HG02852 (cell line): ENCODE measurements around the gene PAM16.
A peak's percentile ranks its signal among the peaks of the same experiment; 100 is the strongest.

ENCODE experiments used
- ATAC-seq: cut with Tn5 transposase; IDR thresholded peaks from one replicate; pipeline ENCODE4 v1.9.1; 2021; ENCODE audit warnings: mild to moderate bottlenecking, moderate library complexity; ENCODE audit not compliant: unreplicated experiment

Gene PAM16

DNA sequence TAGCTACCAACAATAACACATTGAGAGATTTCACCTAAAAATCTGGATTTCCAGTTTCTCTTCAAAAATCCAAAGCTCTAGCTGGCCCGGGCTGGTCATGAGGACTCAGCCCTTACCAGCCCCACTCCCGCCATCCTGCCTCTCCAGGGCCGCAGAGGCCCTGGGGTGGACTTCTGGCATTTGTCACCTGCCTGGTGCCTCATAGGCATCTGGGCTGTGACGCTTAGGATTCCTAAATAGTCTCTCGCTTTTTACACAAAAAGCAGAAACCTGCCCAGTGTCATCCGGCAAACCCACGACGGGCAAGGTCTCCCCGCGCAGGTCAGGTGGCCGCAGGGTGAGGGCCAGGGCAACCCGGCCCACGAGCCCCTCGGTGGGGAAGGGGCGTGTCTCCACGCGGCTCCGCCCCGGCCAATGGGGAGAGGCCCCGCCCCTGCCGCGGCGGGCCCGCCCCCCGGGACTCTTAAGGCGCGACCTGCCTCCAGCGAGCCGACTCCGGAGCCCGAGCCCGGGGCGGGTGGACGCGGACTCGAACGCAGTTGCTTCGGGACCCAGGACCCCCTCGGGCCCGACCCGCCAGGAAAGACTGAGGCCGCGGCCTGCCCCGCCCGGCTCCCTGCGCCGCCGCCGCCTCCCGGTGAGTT lies 20.4 kb upstream of the PAM16 start, which contains the start of gene VASN:
VASN (plus strand) TSS at position 492 of the 644 bp plus-strand sequence. CDS start 9,030 bp downstream, outside the sequence.
- ATAC-seq: peak; percentile 64

DNA sequence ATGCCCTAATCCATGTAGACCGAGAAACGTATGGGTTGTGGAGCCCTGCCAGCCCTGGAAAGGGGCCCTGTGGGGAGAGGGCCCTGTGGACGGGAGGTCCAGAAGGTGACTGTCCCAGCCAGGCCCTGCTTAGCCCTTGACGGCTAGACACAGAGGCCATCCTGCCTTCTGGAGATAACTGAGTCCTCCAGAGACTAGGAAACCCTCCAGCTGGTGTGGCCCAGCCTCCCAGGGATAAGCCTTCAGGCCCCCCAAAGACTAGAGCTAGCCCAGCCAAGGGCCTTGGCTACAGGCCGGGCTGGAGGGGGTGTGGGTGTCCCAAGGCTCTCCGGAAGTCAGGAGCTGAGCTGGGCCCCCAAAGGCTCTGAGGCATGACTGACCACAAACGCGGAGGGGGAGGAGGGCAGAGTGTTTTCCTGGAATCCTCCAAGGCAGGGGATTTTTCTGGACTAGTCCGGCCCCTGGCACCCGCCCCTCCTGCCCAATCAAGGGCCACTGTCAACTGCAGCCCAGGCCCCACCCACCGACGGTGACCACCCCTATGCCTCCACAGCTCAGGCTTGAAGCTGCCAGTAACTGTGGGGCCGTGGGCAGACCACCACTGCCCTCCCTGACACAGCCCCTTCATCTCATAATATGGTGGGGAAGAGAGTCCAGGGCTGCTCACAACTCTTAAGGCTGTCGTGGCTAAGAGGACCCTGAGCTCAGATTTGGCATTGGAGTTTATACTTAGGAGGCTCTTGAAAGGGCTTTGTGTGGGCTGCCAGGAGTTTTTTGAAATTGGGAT lies 19.6 kb upstream of the PAM16 start:
- ATAC-seq: no peak

DNA sequence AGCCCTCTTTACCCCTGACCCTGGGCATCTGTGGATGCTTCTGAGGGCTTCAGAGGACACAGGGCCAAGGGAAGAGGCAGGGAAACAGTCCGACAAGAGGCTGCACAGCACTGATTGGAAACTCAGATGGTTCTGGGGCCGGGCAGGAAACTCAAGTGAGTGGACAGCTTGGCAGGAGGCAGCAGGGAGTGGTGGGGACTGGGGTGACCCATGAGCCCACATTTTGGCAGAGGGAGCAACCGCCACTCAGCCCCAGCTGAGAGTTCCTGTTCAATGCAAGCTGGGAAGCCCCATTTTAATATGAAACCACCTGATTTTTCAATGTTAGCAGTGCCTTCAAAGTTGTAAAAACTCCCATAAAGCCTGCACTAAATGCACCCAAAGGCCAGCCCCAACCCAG lies 19.0 kb upstream of the PAM16 start:
- no peak for ATAC-seq

DNA sequence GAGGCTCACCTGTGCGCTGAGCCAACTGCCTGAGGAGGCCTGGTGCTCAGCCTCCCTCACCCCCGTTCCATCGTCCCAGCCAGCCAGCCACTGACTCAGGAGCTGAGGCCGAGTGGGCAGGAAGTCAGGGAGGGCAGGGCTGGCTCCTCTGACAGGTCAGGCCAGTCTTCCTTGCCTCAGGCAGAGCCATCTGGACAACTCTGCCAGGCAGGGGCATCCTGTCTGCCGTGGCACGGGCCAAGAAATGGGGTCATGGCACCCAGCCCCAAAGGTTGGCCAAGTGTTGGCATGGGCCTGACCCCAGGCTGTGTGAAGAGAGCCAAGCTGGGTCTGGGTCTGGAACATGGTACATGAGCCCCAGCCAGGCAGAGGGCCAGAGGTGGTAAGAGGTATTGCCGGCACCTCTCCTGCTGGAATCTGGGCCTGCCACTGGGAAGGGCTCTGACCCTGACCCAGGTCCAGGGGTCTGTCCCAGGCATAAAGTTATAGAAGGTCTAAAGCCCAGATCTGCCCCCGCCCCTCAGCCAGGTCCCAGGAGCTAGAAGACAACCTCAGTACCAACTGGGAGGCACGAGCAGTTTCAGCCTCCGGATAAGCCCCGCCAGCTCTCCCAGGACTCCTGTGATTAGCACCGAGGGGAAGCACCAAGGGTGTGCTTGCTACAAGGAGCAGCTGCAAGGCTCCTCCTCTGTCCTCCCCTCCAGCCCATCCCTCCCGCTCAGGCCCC lies 18.0 kb upstream of the PAM16 start:
- no peak for ATAC-seq

DNA sequence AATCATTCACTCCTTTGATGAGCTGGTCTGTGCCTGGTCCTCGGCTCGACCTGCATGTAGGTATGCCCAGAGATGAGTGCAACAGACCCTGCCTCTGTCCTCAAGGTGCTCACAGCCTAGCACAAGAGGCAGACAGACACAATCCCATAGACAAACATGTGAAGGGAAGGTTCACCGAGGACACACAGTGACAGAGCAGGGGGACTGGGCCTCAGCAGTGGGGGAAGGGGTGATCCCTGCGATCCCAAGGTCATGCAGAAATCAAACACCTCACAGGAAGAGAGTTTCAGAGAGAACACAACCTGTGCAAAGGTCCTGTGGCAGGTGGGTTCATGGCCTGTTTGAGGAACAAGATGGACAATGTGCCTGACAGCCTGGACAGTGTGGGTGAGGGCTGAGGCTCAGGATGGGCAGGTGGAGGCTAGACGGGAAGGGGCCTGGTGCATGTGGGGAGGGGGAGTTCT lies 16.3 kb upstream of the PAM16 start:
- ATAC-seq: no peak

DNA sequence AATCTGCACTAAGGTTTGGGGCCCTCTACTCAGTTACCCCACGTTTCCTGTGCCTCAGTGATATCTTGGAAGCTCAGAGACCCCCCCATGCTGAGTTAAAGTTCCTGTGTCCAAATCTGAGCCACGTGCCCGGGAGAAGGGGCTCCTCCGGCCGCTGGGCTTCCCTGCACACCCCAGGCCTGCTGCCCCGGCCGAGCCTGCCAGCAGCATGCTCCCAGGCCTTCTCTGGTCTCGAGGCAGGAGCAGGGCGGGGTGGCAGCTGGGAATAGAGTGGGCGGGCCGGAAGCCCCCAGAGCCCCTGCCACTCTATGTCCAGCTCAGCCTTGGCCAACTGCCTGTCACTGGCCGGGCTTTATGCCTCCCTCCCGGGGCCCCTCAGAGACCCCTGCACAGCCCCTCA lies 14.9 kb upstream of the PAM16 start:
- no peak for ATAC-seq

DNA sequence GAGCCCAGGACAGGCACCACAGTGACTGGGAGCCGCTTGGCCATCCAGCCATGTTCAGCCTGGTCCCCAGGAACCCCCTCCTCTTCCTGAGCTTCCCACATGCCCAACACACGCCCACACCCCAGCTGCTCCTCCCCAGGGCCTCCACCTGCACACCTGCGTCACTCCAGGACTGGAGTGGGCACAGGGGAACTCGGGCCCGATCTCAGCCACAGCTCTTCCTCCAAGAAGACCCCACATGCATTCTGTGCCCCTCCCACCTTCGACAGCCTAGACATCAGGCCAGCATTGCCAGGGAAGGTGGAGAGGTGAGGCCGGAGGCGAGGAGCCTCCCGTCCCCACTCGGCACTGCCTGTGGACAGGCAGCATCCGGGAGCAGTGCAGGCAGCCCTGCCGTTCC lies 14.5 kb upstream of the PAM16 start:
- ATAC-seq: no peak

DNA sequence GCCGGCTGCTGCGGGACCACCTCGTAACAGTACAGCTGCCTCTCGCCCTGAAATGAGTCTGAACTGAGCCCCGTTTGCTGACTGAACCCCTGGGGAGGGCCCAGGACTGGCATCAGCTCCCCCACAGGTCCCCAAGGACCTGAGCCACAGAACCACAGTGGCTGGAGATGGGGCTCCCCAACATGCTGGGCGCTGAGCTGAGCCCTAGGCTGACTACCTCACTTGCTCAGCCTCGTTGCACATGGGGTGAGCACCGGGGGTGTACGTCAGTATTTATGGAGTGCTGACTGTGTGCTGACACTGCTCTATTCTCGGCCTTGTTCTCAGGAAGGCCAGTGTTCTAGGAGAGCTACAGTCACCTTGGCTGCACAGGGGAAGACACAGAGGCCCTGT lies 13.9 kb upstream of the PAM16 start:
- no peak for ATAC-seq

DNA sequence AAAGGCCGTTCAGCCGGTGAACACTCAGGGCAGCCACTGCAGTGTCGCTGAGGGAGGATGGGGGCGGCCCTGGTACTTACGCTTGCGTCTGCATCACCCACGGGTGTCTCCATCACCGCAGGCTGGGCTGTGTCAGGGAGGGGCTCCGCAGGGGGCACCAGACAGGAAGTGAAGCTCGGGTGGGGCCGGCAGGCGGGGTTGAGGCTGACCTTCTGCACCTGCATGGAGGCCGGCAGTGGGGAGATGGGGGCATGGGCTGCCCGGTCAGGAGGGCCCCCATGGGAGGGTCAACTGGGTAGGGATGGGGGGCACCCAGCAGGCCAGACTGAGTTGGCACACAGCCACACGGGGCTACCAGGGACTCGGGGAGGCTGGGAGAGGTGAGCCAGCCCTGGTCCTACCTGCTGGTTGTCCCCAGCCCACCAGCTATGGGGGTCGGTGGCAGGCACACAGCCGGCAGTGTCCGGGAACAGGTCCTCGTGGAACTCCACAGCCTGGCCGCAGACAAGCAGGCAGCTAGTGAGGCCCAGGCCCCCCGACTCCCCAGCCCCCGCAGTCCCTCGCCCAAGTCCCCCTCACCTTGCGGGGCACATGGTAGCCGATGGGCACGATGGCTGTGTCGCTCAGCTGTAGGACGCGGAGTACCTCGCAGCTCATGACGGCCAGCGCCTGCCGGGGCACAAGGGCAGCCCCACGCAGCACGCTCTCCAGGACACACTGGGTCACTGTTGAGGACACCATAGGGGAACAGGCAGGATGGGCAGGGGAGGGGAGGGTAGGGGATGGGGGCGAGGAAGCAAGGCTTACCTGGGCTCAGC lies 13.3 kb upstream of the PAM16 start:
- no peak for ATAC-seq

DNA sequence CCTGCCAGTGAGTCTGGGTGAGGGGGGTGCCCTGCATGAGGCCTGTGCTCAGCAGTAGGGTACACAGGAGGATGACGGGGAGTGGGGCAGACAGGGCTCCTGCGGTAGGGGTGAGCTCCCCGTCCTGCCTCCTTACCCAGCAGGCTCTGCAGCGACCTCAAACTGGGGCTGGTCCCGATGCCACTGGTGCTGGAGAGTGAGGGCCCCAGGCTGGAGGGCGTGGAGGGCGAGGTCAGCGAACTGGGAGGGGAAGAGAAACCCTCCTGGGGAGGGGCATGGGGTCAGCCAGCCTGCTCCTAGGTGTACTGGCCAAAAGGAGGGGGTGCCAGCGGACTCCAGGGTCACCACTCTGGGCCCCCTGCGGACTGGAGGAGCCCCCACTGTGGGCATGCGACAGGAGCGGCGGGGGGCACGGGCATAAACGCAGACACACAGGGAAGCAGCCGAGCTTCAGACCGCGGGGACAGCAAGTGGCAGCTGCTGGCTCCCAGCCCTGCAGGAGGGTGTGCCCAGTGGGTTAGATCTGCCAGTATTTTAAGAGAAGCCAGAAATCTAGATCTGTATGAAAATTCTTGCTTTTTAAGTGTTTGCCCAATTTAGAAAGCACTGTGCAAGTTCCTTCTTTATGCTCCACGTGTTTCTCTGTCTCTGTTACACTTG lies 11.5 kb upstream of the PAM16 start:
- no peak for ATAC-seq

DNA sequence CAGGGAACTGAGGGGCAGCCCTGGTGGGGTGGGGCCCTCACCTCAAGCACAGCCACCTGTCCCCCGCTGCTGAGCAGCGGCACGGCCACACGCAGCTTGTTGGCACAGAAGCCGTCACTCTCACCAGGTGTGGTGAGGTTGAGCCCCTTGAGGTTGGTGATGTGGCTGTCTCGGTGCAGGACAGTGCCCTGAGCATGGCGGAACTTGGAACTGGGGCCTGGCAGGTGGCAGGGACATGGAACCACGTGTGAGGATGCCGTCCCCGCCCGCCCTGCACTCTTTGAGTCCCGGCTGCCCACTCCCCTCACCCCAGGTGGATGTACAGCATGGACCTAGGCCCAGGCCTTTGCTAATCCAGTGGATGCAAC lies 10.8 kb upstream of the PAM16 start:
- no peak for ATAC-seq

DNA sequence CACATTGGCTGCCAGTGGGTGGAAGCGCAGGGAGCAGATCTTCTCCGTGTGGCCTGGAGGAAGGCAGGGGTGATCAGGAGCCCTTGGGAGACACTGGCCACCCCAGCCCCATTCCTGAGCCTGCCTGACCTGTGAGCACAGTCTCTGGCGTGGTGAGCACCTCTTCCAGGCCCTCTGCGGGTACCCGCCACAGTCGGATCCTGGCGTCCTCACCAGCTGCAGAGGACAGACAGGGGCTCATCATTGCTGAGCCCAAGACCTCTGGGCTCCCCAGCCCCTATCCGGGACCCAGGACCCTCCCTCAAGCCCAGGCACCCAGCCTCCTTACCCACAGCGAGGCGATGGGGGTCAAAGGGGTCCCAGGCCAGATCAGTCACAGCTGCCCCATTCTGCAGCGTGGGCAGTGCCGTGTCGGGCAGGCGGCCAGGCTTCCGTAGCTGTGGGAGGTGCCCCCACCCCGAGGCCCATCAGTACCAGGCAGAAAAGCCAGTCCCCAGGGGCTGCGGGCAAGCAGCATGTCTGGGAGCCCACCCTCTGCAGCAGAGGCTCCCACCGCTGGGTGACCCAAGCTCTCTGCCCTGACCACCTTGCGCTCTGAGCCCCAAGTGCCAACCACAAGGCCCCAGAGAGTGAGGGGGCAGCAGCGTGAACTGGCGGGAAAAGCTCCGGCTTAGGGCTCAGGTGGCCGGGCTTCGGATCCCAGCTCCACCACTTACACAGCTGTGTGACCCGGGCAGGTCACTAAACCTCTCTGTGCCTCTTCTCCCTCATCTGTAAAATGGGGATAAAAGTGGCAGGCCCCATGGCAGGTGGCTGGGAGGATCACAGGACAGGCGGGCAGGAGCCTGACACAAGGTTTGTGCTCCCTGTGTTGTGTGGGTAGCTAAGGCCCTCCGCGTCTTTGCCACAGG lies 10.2 kb upstream of the PAM16 start:
- ATAC-seq: no peak

DNA sequence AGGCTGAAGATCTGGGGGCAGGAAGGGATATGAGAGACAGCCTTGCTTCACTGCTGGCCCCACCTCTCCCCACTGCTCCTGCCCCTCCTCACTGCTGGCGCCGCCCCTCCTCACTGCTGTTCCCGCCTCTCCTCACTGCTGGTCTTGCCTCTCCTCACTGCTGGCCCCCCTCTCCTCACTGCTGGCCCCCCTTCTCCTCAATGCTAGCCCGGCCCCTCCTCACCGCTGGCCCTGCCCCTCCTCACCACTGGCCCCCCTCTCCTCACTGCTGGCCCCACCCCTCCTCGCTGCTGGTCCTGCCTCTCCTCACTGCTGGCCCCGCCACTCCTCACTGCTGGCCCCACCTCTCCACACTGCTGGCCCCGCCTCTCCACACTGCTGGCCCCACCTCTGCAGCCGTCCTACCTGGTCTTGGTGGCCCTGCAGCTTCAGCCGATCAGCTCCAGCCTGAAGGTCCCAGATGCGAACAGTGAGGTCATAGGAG lies 9.5 kb upstream of the PAM16 start:
- no peak for ATAC-seq

DNA sequence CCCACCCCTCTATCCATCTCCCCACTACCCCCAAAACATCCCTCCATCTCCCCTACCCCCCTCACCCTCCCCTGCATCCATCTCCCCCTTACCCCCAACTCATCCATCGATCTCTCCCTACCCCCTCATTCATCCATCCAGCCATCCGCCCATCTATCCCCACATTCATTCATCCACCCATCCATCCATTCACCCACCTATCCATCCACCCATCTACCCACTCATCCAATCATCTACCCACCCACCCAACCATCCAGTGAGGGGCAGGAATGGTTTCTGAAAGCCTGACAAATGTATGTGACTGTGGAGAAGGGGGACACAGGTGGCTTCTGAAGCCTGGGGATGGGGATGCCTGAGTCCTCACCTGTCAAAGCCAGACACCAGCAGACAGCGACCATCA lies 8.8 kb upstream of the PAM16 start:
- ATAC-seq: no peak

DNA sequence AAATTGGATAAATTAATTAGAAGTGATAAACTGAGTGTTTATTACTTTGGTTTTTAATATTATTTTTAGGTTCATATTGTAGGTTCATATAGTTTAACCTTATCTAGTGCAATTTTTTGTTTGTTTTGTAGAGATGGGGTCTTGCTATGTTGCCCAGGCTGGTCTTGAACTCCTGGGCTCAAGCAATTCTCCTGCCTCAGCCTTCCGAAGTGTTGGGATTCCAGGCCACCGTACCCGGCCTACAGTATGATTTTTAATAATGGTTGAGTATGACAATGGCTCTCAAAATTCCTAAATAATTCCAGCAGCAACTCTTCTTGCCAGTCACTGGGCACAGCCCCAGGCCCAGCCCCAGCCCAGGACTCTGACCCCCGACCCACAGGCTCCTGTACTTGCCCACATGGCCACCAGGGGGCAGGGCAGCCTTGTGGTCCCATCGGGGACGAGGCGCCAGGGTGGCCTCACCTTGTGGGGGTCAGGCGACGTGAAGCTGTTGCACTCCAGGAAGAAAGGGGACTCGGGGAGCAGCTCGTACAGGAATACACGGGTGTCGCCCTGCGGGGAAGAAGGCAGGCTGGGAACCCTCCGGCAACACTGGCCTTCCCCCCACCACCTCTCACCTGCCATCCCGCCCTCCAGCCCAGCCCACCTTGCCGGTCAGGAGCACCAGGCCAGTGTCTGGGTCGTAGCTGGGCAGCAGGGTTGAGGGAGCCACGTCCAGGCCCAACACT lies 7.9 kb upstream of the PAM16 start:
- no peak for ATAC-seq

DNA sequence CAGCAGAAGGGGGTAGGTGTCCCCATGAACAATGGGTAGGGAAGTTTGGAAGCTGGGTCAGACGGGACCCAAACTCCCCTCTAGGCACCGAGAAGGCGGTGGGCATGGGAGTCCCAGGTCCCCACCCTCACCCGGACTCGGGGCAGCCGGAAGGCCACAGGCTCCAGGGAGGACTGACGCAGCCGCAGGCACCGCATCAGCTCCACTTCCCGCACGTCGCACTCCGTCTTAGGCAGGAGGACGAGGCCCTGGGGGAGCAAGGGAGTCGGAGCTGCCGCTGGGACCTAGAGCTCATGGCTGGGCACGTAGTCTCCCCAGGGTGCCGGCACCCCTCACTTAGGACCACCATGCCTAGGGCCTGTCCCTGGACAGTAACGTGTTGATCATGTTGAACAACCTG lies 7.1 kb upstream of the PAM16 start:
- no peak for ATAC-seq

DNA sequence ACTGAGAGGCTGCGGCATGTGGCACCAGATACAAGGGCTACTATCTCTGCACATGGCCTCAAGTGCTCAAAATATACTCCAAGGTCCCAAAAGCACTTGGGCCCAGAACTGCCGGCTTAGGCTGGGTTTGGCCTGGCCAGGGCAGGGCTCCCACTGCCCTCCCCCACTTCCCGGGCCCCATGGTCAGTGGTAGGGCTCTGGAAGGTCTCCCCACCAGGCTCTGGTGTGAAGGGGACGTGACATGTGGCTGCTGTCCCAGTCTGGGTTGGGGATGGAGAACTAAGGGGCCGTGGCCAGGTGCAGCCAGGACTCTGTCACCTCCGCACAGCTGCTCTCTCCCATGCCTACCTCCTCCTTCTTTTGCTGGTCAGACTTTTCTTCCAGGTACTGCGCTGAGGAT lies 5.7 kb upstream of the PAM16 start:
- ATAC-seq: no peak

DNA sequence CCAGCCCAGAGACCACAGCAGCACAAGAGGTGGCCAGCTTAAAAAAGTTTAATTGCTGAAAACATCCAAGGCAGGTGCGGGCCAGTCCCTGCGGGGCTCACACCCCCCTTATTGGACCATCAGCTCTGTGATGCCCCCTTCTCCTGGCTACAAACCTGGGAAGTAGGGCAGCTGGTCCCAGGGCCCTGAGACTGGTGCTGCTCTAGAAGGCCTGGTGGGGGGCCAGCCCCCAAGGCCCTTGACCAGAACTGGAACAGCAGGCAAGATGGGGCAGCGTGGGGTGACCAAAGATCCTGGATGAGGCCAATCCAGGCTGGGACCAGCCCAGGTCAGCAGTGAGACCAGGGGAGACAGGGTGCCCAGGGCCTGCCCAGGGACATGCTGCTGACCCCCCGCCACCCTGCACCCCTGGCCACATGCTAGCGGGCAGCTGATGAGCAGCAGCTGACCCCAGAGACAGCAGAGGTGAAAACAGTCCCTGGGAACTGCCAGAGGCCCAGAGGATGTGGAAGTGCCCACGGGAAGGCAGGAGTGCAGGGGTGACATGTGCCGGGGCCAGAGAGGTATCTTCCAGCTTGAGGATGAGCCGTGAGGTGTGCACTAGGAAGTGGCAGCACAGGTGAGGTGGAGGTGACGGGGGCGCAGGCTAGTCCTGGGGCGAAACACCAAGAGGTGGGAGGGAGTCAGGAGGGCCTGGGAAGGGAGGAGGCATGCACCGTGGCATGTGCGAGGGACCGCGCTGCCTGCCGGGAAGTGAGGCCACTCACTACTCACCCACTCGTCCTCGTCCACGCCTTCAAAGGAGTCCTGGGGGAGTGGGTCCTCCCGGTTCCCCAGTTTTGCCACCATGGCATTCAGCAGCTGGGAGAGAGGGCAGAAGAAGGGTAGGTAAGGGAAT lies 3.6 kb upstream of the PAM16 start:
- no peak for ATAC-seq
